Activated naive CD8-positive, alpha-beta T cell treated with anti-CD3 and anti-CD28 coated beads, Interleukin-2, amount 50 U/mL, for 24 hours (primary cell): ENCODE data around the gene DNM3.

Experiments used
- ATAC-seq: fragments of 150-1000 bp; cut with Tn5 transposase; one replicate; pipeline ENCODE4 v1.10.0; 2021
- DNase-seq: peaks from one replicate; pipeline ENCODE4 v3.0.0; 2021
- H3K27ac Mint-ChIP-seq: one replicate; pipeline ENCODE4 v1.8.0; 2021; ENCODE audit warnings: mild to moderate bottlenecking, mixed read lengths
- H3K27me3 Mint-ChIP-seq: one replicate; pipeline ENCODE4 v1.8.0; 2021; ENCODE audit warnings: mixed read lengths
- H3K36me3 Mint-ChIP-seq: one replicate; pipeline ENCODE4 v1.8.0; 2021; ENCODE audit warnings: low read depth, mixed read lengths
- H3K4me1 Mint-ChIP-seq: one replicate; pipeline ENCODE4 v1.8.0; 2021; ENCODE audit warnings: mixed read lengths
- H3K4me3 Mint-ChIP-seq: one replicate; pipeline ENCODE4 v1.8.0; 2021; ENCODE audit warnings: mild to moderate bottlenecking, moderate library complexity, mixed read lengths
- H3K9me3 Mint-ChIP-seq: one replicate; pipeline ENCODE4 v1.8.0; 2021; ENCODE audit warnings: mixed read lengths

The DNM3 gene

GRCh38 chr1:172148213-172148612 lies 306.9 kb downstream of the DNM3 start:
- ATAC-seq: no peak
- Mint-ChIP-seq H3K9me3 (no peaks in the 10 kb centered on the region), H3K36me3 (no peaks in the 10 kb centered on the region), H3K4me1 (peaks cover 13% of the 10 kb centered on the region), H3K27ac (no peak overlapping the region), H3K27me3 (no peaks in the 10 kb centered on the region), H3K4me3 (no peak overlapping the region)
- no peak for DNase-seq

GRCh38 chr1:172148707-172149106 lies 307.4 kb downstream of the DNM3 start:
- Mint-ChIP-seq H3K4me3 (no peak overlapping the region), H3K36me3 (no peaks in the 10 kb centered on the region), H3K9me3 (no peaks in the 10 kb centered on the region), H3K4me1 (peaks cover 13% of the 10 kb centered on the region), H3K27ac (no peak overlapping the region), H3K27me3 (no peaks in the 10 kb centered on the region)
- DNase-seq (no peak), ATAC-seq (no peak)

- H3K4me1 Mint-ChIP-seq: peaks cover 16% of the 10 kb centered on the region
- no peak for ATAC-seq
- H3K27me3 Mint-ChIP-seq: no peaks in the 10 kb centered on the region
- no peak overlapping the region for H3K4me3 Mint-ChIP-seq
- H3K36me3 Mint-ChIP-seq: no peaks in the 10 kb centered on the region
- no peaks in the 10 kb centered on the region for H3K9me3 Mint-ChIP-seq
- DNase-seq: no peak
- no peak overlapping the region for H3K27ac Mint-ChIP-seq
These were observed 308.0 kb downstream of the DNM3 start for GRCh38 chr1:172149346-172149745.

GRCh38 chr1:172154551-172154950 lies 313.3 kb downstream of the DNM3 start:
- Mint-ChIP-seq H3K4me1 (peaks cover 12% of the 10 kb centered on the region), H3K36me3 (no peaks in the 10 kb centered on the region), H3K27ac (peak overlapping the region; percentile 88), H3K27me3 (no peaks in the 10 kb centered on the region), H3K4me3 (peak overlapping the region; percentile 30), H3K9me3 (no peaks in the 10 kb centered on the region)
- DNase-seq: no peak
- ATAC-seq: peak; percentile 94

- H3K4me1 Mint-ChIP-seq: peaks cover 12% of the 10 kb centered on the region
- no peak overlapping the region for H3K27ac Mint-ChIP-seq
- H3K27me3 Mint-ChIP-seq: no peaks in the 10 kb centered on the region
- no peak overlapping the region for H3K4me3 Mint-ChIP-seq
- ATAC-seq (no peak), DNase-seq (no peak)
- H3K9me3 Mint-ChIP-seq: no peaks in the 10 kb centered on the region
- no peaks in the 10 kb centered on the region for H3K36me3 Mint-ChIP-seq
These were observed 314.5 kb downstream of the DNM3 start for GRCh38 chr1:172155766-172156165.

- no peak for ATAC-seq
- no peaks in the 10 kb centered on the region for H3K27me3 Mint-ChIP-seq
- no peaks in the 10 kb centered on the region for H3K4me1 Mint-ChIP-seq
- no peaks in the 10 kb centered on the region for H3K36me3 Mint-ChIP-seq
- no peaks in the 10 kb centered on the region for H3K9me3 Mint-ChIP-seq
- H3K4me3 Mint-ChIP-seq: no peak overlapping the region
- no peak overlapping the region for H3K27ac Mint-ChIP-seq
- DNase-seq: no peak
These were observed 320.9 kb downstream of the DNM3 start for GRCh38 chr1:172162236-172162635.

- H3K4me3 Mint-ChIP-seq: no peak overlapping the region
- H3K36me3 Mint-ChIP-seq: no peaks in the 10 kb centered on the region
- H3K27ac Mint-ChIP-seq: no peak overlapping the region
- no peaks in the 10 kb centered on the region for H3K27me3 Mint-ChIP-seq
- no peaks in the 10 kb centered on the region for H3K9me3 Mint-ChIP-seq
- ATAC-seq (no peak), DNase-seq (no peak)
- H3K4me1 Mint-ChIP-seq: no peaks in the 10 kb centered on the region
These were observed 322.4 kb downstream of the DNM3 start for GRCh38 chr1:172163498-172164215.

GRCh38 chr1:172165403-172165802 lies 324.1 kb downstream of the DNM3 start:
- DNase-seq (no peak), ATAC-seq (no peak)
- Mint-ChIP-seq H3K9me3 (no peaks in the 10 kb centered on the region), H3K27me3 (no peaks in the 10 kb centered on the region), H3K36me3 (no peaks in the 10 kb centered on the region), H3K4me3 (no peak overlapping the region), H3K27ac (no peak overlapping the region), H3K4me1 (no peaks in the 10 kb centered on the region)

GRCh38 chr1:172167796-172168596 lies 326.7 kb downstream of the DNM3 start:
- no peak for ATAC-seq
- no peak overlapping the region for H3K4me3 Mint-ChIP-seq
- H3K27me3 Mint-ChIP-seq: peaks cover 1% of the 10 kb centered on the region
- no peak overlapping the region for H3K27ac Mint-ChIP-seq
- H3K36me3 Mint-ChIP-seq: no peaks in the 10 kb centered on the region
- DNase-seq: no peak
- H3K4me1 Mint-ChIP-seq: no peaks in the 10 kb centered on the region
- H3K9me3 Mint-ChIP-seq: no peaks in the 10 kb centered on the region

- no peak for ATAC-seq
- Mint-ChIP-seq H3K36me3 (no peaks in the 10 kb centered on the region), H3K27ac (no peak overlapping the region), H3K27me3 (peaks cover 1% of the 10 kb centered on the region), H3K4me1 (no peaks in the 10 kb centered on the region), H3K4me3 (no peak overlapping the region), H3K9me3 (no peaks in the 10 kb centered on the region)
- DNase-seq: no peak
These were observed 327.2 kb downstream of the DNM3 start for GRCh38 chr1:172168597-172168872.

GRCh38 chr1:172169836-172170235 lies 328.5 kb downstream of the DNM3 start:
- Mint-ChIP-seq H3K27ac (no peak overlapping the region), H3K36me3 (no peaks in the 10 kb centered on the region), H3K4me1 (no peaks in the 10 kb centered on the region), H3K27me3 (peaks cover 1% of the 10 kb centered on the region), H3K9me3 (no peaks in the 10 kb centered on the region), H3K4me3 (no peak overlapping the region)
- DNase-seq: no peak
- no peak for ATAC-seq

- Mint-ChIP-seq H3K27me3 (peaks cover 1% of the 10 kb centered on the region), H3K4me3 (no peak overlapping the region), H3K36me3 (no peaks in the 10 kb centered on the region), H3K27ac (no peak overlapping the region), H3K4me1 (no peaks in the 10 kb centered on the region), H3K9me3 (no peaks in the 10 kb centered on the region)
- ATAC-seq: no peak
- DNase-seq: no peak
These were observed 331.1 kb downstream of the DNM3 start for GRCh38 chr1:172172352-172172831.

GRCh38 chr1:172176206-172176605 lies 334.9 kb downstream of the DNM3 start:
- Mint-ChIP-seq H3K36me3 (no peaks in the 10 kb centered on the region), H3K4me3 (no peak overlapping the region), H3K27ac (no peak overlapping the region), H3K4me1 (peaks cover 14% of the 10 kb centered on the region), H3K9me3 (no peaks in the 10 kb centered on the region), H3K27me3 (peaks cover 1% of the 10 kb centered on the region)
- ATAC-seq (no peak), DNase-seq (no peak)

GRCh38 chr1:172177849-172178248 lies 336.6 kb downstream of the DNM3 start:
- Mint-ChIP-seq H3K27me3 (no peaks in the 10 kb centered on the region), H3K27ac (no peak overlapping the region), H3K9me3 (no peaks in the 10 kb centered on the region), H3K36me3 (no peaks in the 10 kb centered on the region), H3K4me1 (peaks cover 30% of the 10 kb centered on the region), H3K4me3 (no peak overlapping the region)
- DNase-seq: no peak
- no peak for ATAC-seq

- Mint-ChIP-seq H3K27ac (no peak overlapping the region), H3K4me3 (no peak overlapping the region), H3K27me3 (no peaks in the 10 kb centered on the region), H3K36me3 (no peaks in the 10 kb centered on the region), H3K4me1 (peaks cover 32% of the 10 kb centered on the region), H3K9me3 (no peaks in the 10 kb centered on the region)
- no peak for DNase-seq
- ATAC-seq: no peak
These were observed 337.6 kb downstream of the DNM3 start for GRCh38 chr1:172178886-172179285.
